Keratinocyte (primary cell): Measurements from ENCODE around the gene DNAH2. TPM values are rescaled to one million over a fixed set of nuclear protein-coding genes. Genes with fewer than 3 reads are reported as not detected.

Source experiments
- DNase-seq: peaks from one replicate; pipeline ENCODE4 v3.0.0-alpha.2; 2011; ENCODE audit warnings: low read depth, missing footprints, low spot score
- FAIRE-seq: peaks from 2 replicates; lab custom pipeline; 2011; peaks lifted over from hg19 to GRCh38; lab: Jason Lieb, UNC
- H2AFZ ChIP-seq: 2 replicates; pipeline ENCODE4 v1.6.0; 2012; ENCODE audit warnings: low read length, control low read depth, inconsistent platforms; ENCODE audit not compliant: control insufficient read depth
- H3K27ac ChIP-seq: 2 replicates; pipeline ENCODE4 v1.5.1; 2011; ENCODE audit warnings: low read length; ENCODE audit not compliant: control insufficient read depth, insufficient read depth
- H3K27me3 ChIP-seq: 3 replicates; pipeline ENCODE4 v1.6.0; 2011; ENCODE audit warnings: low read length; ENCODE audit not compliant: control insufficient read depth, insufficient read depth; ENCODE audit errors: extremely low read depth
- H3K36me3 ChIP-seq, 2 experiments: 2 replicates in 1 of 2; 3 replicates in 1 of 2; pipeline ENCODE4 v1.5.1; 2011; ENCODE audit warnings: low read length in 2 of 2, mild to moderate bottlenecking in 1 of 2; ENCODE audit not compliant: control insufficient read depth in 2 of 2, insufficient read depth in 2 of 2; ENCODE audit errors: extremely low read depth in 1 of 2
- H3K4me1 ChIP-seq: 3 replicates; pipeline ENCODE4 v1.5.1; 2011; ENCODE audit warnings: low read length; ENCODE audit not compliant: control insufficient read depth, insufficient read depth; ENCODE audit errors: extremely low read depth
- H3K4me2 ChIP-seq: 3 replicates; pipeline ENCODE4 v1.6.0; 2011; ENCODE audit warnings: low read depth, low read length; ENCODE audit not compliant: control insufficient read depth, insufficient read depth; ENCODE audit errors: extremely low read depth
- H3K4me3 ChIP-seq, 3 experiments: fragments of 200-600 bp in 1 of 3; sonication (generic) in 1 of 3; 2 replicates in 2 of 3; 3 replicates in 1 of 3; pipeline ENCODE4 v1.5.1; 2011 to 2016; ENCODE audit warnings: low read length in 3 of 3, mild to moderate bottlenecking in 3 of 3, control low read depth in 2 of 3, inconsistent platforms in 1 of 3, low read depth in 1 of 3, mixed read lengths in 1 of 3, mixed run types in 1 of 3, moderate library complexity in 1 of 3; ENCODE audit not compliant: control insufficient read depth in 2 of 3, insufficient read depth in 2 of 3; ENCODE audit errors: extremely low read depth in 1 of 3
- H3K79me2 ChIP-seq: 2 replicates; pipeline ENCODE4 v1.6.0; 2012; ENCODE audit warnings: low read length; ENCODE audit not compliant: control insufficient read depth, insufficient read depth
- H3K9ac ChIP-seq: 3 replicates; pipeline ENCODE4 v1.6.0; 2011; ENCODE audit warnings: low read length; ENCODE audit not compliant: control insufficient read depth, insufficient read depth; ENCODE audit errors: extremely low read depth
- H3K9me1 ChIP-seq: 3 replicates; pipeline ENCODE4 v1.6.0; 2011; ENCODE audit warnings: low read length; ENCODE audit not compliant: control insufficient read depth, insufficient read depth; ENCODE audit errors: extremely low read depth
- H3K9me3 ChIP-seq: 2 replicates; pipeline ENCODE4 v1.5.1; 2012; ENCODE audit warnings: low read depth, low read length; ENCODE audit not compliant: control insufficient read depth
- H4K20me1 ChIP-seq: 3 replicates; pipeline ENCODE4 v1.6.0; 2011; ENCODE audit warnings: low read length; ENCODE audit not compliant: control insufficient read depth, insufficient read depth; ENCODE audit errors: extremely low read depth
- CTCF ChIP-seq, 3 experiments: IDR thresholded peaks in 1 of 3; conservative IDR thresholded peaks in 1 of 3; optimal IDR thresholded peaks in 1 of 3; 2 replicates in 2 of 3; 3 replicates in 1 of 3; pipeline versions ENCODE3 to v1.5.1; 2011; ENCODE audit warnings: low read length in 3 of 3, mild to moderate bottlenecking in 3 of 3, moderate library complexity in 2 of 3, control low read depth in 1 of 3, inconsistent platforms in 1 of 3; ENCODE audit not compliant: insufficient read depth in 2 of 3; ENCODE audit errors: extremely low read depth in 1 of 3
- EZH2 ChIP-seq: IDR thresholded peaks from one replicate; pipeline ENCODE4 v1.6.1; 2012; ENCODE audit warnings: inconsistent platforms, mild to moderate bottlenecking, low read length, moderate library complexity
- dilution Hi-C: fragments of 300-500 bp; cut with MboI; formaldehyde crosslinking; loops from one replicate; pipeline ENCODE4 v1.7.0; 2020; ENCODE audit warnings: low sequenced_read_pairs; ENCODE audit not compliant: extremely low pct_ligation_motif_present
- polyA plus RNA-seq, 5 experiments: library from polyadenylated mRNA; depleted of rRNA in 3 of 5; stranded (reverse) in 3 of 5; stranded (forward) in 1 of 5; unstranded in 1 of 5; fragments of >200 nt; gene quantifications; 1 replicate in 1 of 5; 2 replicates in 3 of 5; 3 replicates in 1 of 5; pipeline versions ENCODE4 v1.2.1 to v1.2.3, GENCODE V29; 2011 to 2012; ENCODE audit warnings: missing spikeins in 2 of 5, low read depth in 1 of 5, low replicate concordance in 1 of 5

DNAH2 gene
- polyA plus RNA-seq, 1 donor (not counting 4 experiments of a cell fraction or from before 2014, with no cell fraction given) = 0.13 TPM

- Histone ChIP-seq H2AFZ (no peak overlapping the region), H3K27me3 (peaks cover 4% of the 10 kb centered on the region), H4K20me1 (no peaks in the 10 kb centered on the region), H3K79me2 (no peaks in the 10 kb centered on the region), H3K4me1 (no peaks in the 10 kb centered on the region), H3K9me1 (no peaks in the 10 kb centered on the region), H3K4me2 (no peak overlapping the region), H3K4me3 (no peak overlapping the region), H3K9me3 (no peaks in the 10 kb centered on the region), H3K27ac (no peak overlapping the region), H3K36me3 (no peaks in the 10 kb centered on the region), H3K9ac (no peak overlapping the region)
- dilution Hi-C loops = no loop called here
- FAIRE-seq (no peak), DNase-seq (no peak)
- TF ChIP-seq EZH2 (no peak), CTCF (optimal IDR thresholded peaks at IDR 0.05 in 1 of 3, IDR thresholded peaks at IDR 0.05 in 1 of 3, conservative IDR thresholded peaks at IDR 0.05 in 1 of 3; ENCODE audit: extremely low read depth in 1 of 3, insufficient read depth in 2 of 3, low read length in 3 of 3) (no peak)
Measured at GRCh38 chr17:7792611-7793010, 75.1 kb downstream of the DNAH2 start.

GRCh38 chr17:7794075-7794663, 76.6 kb downstream of the DNAH2 start:
- dilution Hi-C loops = no loop called here
- no peak for FAIRE-seq
- Histone ChIP-seq H3K4me2 (no peak overlapping the region), H3K4me3 (no peak overlapping the region), H3K9ac (no peak overlapping the region), H3K79me2 (no peaks in the 10 kb centered on the region), H3K36me3 (no peaks in the 10 kb centered on the region), H3K9me3 (no peaks in the 10 kb centered on the region), H3K9me1 (no peaks in the 10 kb centered on the region), H4K20me1 (no peaks in the 10 kb centered on the region), H3K4me1 (no peaks in the 10 kb centered on the region), H3K27ac (no peak overlapping the region), H2AFZ (no peak overlapping the region), H3K27me3 (no peaks in the 10 kb centered on the region)
- no peak for TF ChIP-seq EZH2
- no peak for DNase-seq

- no peaks in the 10 kb centered on the region for H3K4me1 ChIP-seq
- H3K9me1 ChIP-seq = no peaks in the 10 kb centered on the region
- H3K36me3 ChIP-seq = no peaks in the 10 kb centered on the region
- dilution Hi-C loops = no loop called here
- H3K79me2 ChIP-seq = no peaks in the 10 kb centered on the region
- DNase-seq (no peak), FAIRE-seq (no peak)
- H3K4me3 ChIP-seq = no peak overlapping the region
- no peak for TF ChIP-seq EZH2
- TF ChIP-seq CTCF (optimal IDR thresholded peaks at IDR 0.05 in 1 of 3, IDR thresholded peaks at IDR 0.05 in 1 of 3, conservative IDR thresholded peaks at IDR 0.05 in 1 of 3; ENCODE audit: extremely low read depth in 1 of 3, insufficient read depth in 2 of 3, low read length in 3 of 3) = no peak
- no peaks in the 10 kb centered on the region for H3K9me3 ChIP-seq
- H4K20me1 ChIP-seq = no peaks in the 10 kb centered on the region
- H3K27me3 ChIP-seq = no peaks in the 10 kb centered on the region
- no peak overlapping the region for H2AFZ ChIP-seq
- no peak overlapping the region for H3K27ac ChIP-seq
- no peak overlapping the region for H3K9ac ChIP-seq
- no peak overlapping the region for H3K4me2 ChIP-seq
Measured at GRCh38 chr17:7797976-7798375, 80.4 kb downstream of the DNAH2 start.
